HCT116 (cell line): ENCODE data around the gene MRPS27.

Experiments used
- CEBPB ChIP-seq: IDR thresholded peaks from 2 replicates; pipeline ENCODE4 v1.6.1; 2012; ENCODE audit warnings: low read depth
- ELF1 ChIP-seq: IDR thresholded peaks from 2 replicates; pipeline ENCODE4 v1.6.1; 2012; ENCODE audit warnings: low read depth, borderline replicate concordance
- EZH2 ChIP-seq: fragments of 200-600 bp; sonication (generic); IDR thresholded peaks from 2 replicates; pipeline ENCODE4 v1.6.1; 2017; ENCODE audit warnings: antibody characterized with exemption, mixed run types
- JUND ChIP-seq: IDR thresholded peaks from 2 replicates; pipeline ENCODE4 v1.6.1; 2012
- POLR2AphosphoS5 ChIP-seq: IDR thresholded peaks from 2 replicates; pipeline ENCODE4 v1.6.1; 2011; ENCODE audit warnings: mild to moderate bottlenecking, low read depth, low read length, moderate library complexity
- SP1 ChIP-seq: IDR thresholded peaks from 2 replicates; pipeline ENCODE4 v1.6.1; 2012; ENCODE audit warnings: low read depth
- YY1 ChIP-seq: IDR thresholded peaks from 2 replicates; pipeline ENCODE4 v1.6.1; 2011; ENCODE audit warnings: low read length, low read depth, moderate library complexity, mild to moderate bottlenecking; ENCODE audit not compliant: insufficient replicate concordance; ENCODE audit errors: extremely low read depth
- TF ChIP-seq, protein P1 (sequence below): IDR thresholded peaks from 2 replicates; pipeline ENCODE4 v1.6.1; 2012; ENCODE audit warnings: low read depth
- TF ChIP-seq, protein P2 (sequence below): IDR thresholded peaks from 2 replicates; pipeline ENCODE4 v1.6.1; 2012
- TF ChIP-seq, protein P3 (sequence below), 3 experiments: fragments of 200-600 bp in 1 of 3; sonication (generic) in 1 of 3; IDR thresholded peaks in 2 of 3; conservative IDR thresholded peaks in 1 of 3; 2 replicates each; pipeline ENCODE4 v1.5.1; 2012 to 2017; ENCODE audit warnings: low read depth in 2 of 3, low read length in 2 of 3, antibody characterized with exemption in 1 of 3, borderline replicate concordance in 1 of 3, control low read depth in 1 of 3, mild to moderate bottlenecking in 1 of 3, mixed read lengths in 1 of 3, mixed run types in 1 of 3, moderate library complexity in 1 of 3; ENCODE audit not compliant: insufficient read depth in 1 of 3
- TF ChIP-seq, protein P4 (sequence below): IDR thresholded peaks from 2 replicates; pipeline ENCODE4 v1.6.1; 2012

DNA sequence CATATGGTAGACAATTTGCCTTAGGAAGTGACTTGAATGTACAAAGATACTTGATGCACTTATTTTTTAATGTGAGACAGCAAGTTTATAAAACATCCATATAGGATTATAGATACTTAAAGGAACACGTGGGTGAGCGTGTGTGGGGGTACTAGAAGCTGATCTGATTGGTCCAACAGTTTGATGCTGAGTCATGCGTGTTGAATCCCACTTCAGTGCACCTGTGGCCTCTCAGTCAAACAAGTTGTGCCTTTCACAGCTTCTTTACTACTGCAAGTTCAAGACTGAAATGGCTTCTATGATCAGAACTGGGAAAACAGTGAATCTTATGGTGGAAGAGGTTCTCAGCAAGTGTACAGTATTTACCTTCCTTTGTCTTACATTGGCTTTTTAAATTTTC, 113.9 kb downstream of the MRPS27 start:
- TF ChIP-seq, protein P1, sequence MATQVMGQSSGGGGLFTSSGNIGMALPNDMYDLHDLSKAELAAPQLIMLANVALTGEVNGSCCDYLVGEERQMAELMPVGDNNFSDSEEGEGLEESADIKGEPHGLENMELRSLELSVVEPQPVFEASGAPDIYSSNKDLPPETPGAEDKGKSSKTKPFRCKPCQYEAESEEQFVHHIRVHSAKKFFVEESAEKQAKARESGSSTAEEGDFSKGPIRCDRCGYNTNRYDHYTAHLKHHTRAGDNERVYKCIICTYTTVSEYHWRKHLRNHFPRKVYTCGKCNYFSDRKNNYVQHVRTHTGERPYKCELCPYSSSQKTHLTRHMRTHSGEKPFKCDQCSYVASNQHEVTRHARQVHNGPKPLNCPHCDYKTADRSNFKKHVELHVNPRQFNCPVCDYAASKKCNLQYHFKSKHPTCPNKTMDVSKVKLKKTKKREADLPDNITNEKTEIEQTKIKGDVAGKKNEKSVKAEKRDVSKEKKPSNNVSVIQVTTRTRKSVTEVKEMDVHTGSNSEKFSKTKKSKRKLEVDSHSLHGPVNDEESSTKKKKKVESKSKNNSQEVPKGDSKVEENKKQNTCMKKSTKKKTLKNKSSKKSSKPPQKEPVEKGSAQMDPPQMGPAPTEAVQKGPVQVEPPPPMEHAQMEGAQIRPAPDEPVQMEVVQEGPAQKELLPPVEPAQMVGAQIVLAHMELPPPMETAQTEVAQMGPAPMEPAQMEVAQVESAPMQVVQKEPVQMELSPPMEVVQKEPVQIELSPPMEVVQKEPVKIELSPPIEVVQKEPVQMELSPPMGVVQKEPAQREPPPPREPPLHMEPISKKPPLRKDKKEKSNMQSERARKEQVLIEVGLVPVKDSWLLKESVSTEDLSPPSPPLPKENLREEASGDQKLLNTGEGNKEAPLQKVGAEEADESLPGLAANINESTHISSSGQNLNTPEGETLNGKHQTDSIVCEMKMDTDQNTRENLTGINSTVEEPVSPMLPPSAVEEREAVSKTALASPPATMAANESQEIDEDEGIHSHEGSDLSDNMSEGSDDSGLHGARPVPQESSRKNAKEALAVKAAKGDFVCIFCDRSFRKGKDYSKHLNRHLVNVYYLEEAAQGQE, result no peak
- TF ChIP-seq JUND (no peak), YY1 (no peak), EZH2 (no peak), CEBPB (no peak), SP1 (no peak), POLR2AphosphoS5 (no peak), ELF1 (no peak)
- TF ChIP-seq, protein P2, sequence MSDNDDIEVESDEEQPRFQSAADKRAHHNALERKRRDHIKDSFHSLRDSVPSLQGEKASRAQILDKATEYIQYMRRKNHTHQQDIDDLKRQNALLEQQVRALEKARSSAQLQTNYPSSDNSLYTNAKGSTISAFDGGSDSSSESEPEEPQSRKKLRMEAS, result no peak
- TF ChIP-seq, protein P3, sequence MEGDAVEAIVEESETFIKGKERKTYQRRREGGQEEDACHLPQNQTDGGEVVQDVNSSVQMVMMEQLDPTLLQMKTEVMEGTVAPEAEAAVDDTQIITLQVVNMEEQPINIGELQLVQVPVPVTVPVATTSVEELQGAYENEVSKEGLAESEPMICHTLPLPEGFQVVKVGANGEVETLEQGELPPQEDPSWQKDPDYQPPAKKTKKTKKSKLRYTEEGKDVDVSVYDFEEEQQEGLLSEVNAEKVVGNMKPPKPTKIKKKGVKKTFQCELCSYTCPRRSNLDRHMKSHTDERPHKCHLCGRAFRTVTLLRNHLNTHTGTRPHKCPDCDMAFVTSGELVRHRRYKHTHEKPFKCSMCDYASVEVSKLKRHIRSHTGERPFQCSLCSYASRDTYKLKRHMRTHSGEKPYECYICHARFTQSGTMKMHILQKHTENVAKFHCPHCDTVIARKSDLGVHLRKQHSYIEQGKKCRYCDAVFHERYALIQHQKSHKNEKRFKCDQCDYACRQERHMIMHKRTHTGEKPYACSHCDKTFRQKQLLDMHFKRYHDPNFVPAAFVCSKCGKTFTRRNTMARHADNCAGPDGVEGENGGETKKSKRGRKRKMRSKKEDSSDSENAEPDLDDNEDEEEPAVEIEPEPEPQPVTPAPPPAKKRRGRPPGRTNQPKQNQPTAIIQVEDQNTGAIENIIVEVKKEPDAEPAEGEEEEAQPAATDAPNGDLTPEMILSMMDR (IDR thresholded peaks at IDR 0.05 in 2 of 3, conservative IDR thresholded peaks at IDR 0.05 in 1 of 3; ENCODE audit: borderline replicate concordance in 1 of 3, insufficient read depth in 1 of 3, low read depth in 2 of 3, low read length in 2 of 3), result no peak
- TF ChIP-seq, protein P4, sequence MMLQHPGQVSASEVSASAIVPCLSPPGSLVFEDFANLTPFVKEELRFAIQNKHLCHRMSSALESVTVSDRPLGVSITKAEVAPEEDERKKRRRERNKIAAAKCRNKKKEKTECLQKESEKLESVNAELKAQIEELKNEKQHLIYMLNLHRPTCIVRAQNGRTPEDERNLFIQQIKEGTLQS, result no peak
